GM12878 (cell line): Measurements from ENCODE around the gene CRKL.

Experiments
- CHD2 ChIP-seq: IDR thresholded peaks from 2 replicates; pipeline ENCODE4 v1.6.1; 2011; ENCODE audit warnings: low read depth, low read length, improper control_type of control experiment, borderline replicate concordance
- CREB1 ChIP-seq: IDR thresholded peaks from 2 replicates; pipeline ENCODE4 v1.6.1; 2012; ENCODE audit warnings: low read depth, mild to moderate bottlenecking, inconsistent platforms
- CTCF ChIP-seq, 3 experiments: IDR thresholded peaks in 2 of 3; conservative IDR thresholded peaks in 1 of 3; 2 replicates each; pipeline ENCODE4 v1.5.1; 2011; ENCODE audit warnings: low read depth in 3 of 3, low read length in 3 of 3, mild to moderate bottlenecking in 3 of 3, control low read depth in 2 of 3, moderate library complexity in 2 of 3, inconsistent platforms in 1 of 3, mixed read lengths in 1 of 3; ENCODE audit not compliant: control insufficient read depth in 2 of 3, insufficient read depth in 1 of 3; ENCODE audit errors: extremely low read depth in 1 of 3
- DPF2 ChIP-seq: fragments of 450-650 bp; IDR thresholded peaks from 2 replicates; pipeline ENCODE4 v1.6.1; 2017; ENCODE audit warnings: mild to moderate bottlenecking
- NBN ChIP-seq: fragments of 450-650 bp; IDR thresholded peaks from 2 replicates; pipeline ENCODE4 v1.6.1; 2016
- POLR2A ChIP-seq: IDR thresholded peaks from 2 replicates; pipeline ENCODE4 v1.6.1; 2011; ENCODE audit warnings: low read depth, mild to moderate bottlenecking, low read length
- POLR2AphosphoS2 ChIP-seq: IDR thresholded peaks from 2 replicates; pipeline ENCODE4 v1.6.1; 2011; ENCODE audit warnings: low read depth, mild to moderate bottlenecking, low read length, improper control_type of control experiment, moderate library complexity
- RAD21 ChIP-seq: IDR thresholded peaks from 2 replicates; pipeline ENCODE4 v1.6.1; 2011; ENCODE audit warnings: mild to moderate bottlenecking, low read depth, low read length, moderate library complexity; ENCODE audit not compliant: insufficient read depth
- SMAD5 ChIP-seq: IDR thresholded peaks from 2 replicates; pipeline ENCODE4 v1.6.1; 2016; ENCODE audit warnings: antibody characterized with exemption, low read depth
- SPI1 ChIP-seq: IDR thresholded peaks from 2 replicates; pipeline ENCODE4 v1.6.1; 2011; ENCODE audit warnings: low read depth, mild to moderate bottlenecking, low read length, moderate library complexity, borderline replicate concordance; ENCODE audit not compliant: insufficient read depth

GRCh38 chr22:21000207-21000986 is 83.2 kb downstream of the CRKL start:
- TF ChIP-seq RAD21: no peak
- TF ChIP-seq DPF2: no peak
- no peak for TF ChIP-seq SPI1
- TF ChIP-seq NBN: no peak
- no peak for TF ChIP-seq CHD2
- no peak; a peak in 1 of 6 replicates for TF ChIP-seq CTCF (IDR thresholded peaks at IDR 0.05 in 2 of 3, conservative IDR thresholded peaks at IDR 0.05 in 1 of 3; ENCODE audit: control insufficient read depth in 2 of 3, extremely low read depth in 1 of 3, insufficient read depth in 1 of 3, low read depth in 3 of 3, low read length in 3 of 3)
- no peak for TF ChIP-seq CREB1
- TF ChIP-seq POLR2A: no peak
- TF ChIP-seq POLR2AphosphoS2: no peak
- no peak for TF ChIP-seq SMAD5
